Measurements from ENCODE around the gene ARHGAP35. TPM values are rescaled to one million over a fixed set of nuclear protein-coding genes. Genes with fewer than 3 reads are reported as not detected.
"Not testable (repeated sequence)": the region's sequence is repeated elsewhere in the genome, so short reads cannot be mapped to it uniquely, and the experiment has no call there.

The ARHGAP35 gene
- total RNA-seq: 67.0 TPM

DNA sequence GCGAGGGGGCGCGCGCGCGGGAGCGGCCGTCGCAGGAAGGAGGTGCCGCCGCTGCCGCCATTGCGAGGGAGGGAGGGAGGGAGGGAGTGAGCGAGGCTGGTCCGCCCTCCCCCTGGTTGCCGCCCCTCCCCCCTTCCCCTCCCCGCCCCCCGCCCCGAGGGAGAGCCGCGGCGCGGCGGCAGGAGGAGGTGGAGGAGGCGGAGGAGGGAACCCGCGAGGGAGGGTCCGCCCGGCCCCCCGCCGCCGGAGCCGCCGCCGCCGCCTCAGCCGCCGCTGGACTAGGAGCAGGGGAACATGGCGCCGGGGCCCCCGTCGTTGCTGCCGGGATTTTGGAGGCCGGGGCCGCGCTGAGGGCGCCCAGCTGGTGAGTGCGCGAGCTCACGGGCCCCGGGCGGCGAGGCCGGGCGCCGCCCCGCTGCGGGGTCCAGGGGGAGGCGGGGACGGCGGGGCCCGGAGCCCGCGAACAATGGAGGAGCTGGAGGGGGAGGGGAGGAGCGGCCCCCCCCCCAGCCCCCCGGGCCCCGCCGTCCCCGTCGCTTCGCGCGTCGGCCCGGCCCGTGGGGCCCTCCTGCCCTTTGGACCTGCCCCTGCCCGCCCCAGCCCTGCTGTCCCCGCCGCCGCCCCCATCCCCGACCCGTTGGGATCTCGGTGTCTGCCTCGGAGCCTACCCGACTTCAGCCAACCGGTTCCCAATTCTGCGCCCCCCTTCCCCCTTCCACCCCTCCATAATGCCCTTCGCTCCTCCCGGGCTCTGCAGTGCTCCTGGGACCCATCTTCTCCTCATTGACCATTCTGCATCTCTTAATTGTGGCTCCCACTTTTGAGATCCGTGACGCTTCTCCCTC is at the start of gene ARHGAP35:
Gene ARHGAP35, plus strand, starts transcription at position 152 of the 845 bp plus-strand sequence. CDS start 57,679 bp downstream, outside the sequence.
- ATAC-seq (no peak), DNase-seq (ENCODE audit: low spot score) (peak; percentile 80)
- intact Hi-C loops (cut with DNase I): loop anchor here (5.0 kb wide), 1 partner anchor 131 kb away; no protein-coding TSS in a partner anchor

DNA sequence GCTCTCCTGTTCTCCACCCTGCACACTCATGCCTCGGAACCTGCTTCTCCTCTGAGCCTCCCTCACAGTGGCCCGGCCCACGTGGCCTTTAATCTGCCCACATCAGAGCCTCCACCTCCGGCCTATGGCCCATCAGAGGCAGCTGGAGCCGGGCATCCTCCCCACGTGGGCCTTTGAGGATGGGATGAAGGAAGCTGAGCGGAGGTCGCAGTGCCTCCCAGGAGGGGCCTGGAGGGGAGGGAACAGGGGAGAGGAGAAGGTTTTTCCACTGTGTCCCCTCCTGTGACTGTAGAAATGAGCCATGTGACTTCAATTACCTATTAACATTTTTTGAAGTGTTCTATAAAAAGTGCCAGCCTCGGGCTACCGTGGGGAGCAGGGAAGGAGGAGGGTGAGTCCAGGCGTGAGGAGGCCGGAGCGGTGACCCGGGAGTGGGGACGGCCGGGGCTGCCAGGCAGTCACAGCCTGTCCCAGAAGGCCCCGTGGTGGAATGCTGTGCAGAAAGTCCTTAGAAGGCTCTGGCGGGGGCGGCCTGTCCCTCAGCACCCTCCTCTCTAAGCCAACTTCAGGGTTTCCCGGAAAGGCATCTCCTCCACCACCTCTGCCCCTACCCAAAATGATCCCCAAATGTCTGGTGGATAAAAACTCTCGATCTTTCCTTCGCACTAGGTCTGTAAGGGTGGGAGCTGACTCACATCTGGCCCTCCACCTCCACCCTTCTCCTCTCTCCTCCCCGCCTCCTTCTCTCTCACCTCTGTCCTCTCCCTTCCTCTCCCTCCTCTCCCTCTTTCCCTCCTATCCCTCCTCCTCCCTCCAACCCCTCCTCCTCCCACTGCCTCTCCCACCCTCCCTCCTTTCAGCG is 47.6 kb upstream of the ARHGAP35 start:
- peak; percentile 59 for DNase-seq (ENCODE audit: low spot score)
- intact Hi-C loops (cut with DNase I): no loop called here

DNA sequence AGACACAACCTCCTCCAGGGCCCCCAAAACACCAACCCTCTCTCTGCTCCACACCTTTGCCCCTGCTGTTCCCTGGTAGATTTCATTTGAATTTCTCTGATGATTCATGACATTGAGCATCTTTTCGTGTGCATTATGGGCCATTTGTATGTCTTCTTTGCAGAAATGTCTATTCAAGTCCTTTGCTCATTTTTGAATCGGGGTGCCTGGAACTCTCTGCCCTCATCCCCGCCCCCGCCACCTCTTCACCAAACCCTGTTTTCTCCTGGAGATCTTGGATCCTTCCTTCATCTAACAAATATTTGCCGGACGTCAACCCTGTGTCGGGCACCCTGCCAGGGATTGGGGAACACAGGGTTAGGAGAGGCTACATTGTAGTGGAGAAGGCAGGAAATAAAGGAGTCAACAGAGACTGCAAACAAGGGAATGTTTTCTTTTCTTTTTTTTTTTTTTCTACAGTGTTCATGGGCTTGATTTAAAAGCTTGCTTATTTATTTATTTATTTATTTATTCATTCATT is 46.9 kb upstream of the ARHGAP35 start:
- ATAC-seq: peak; percentile 95
- DNase-seq (ENCODE audit: low spot score): peak; percentile 90
- intact Hi-C loops (cut with DNase I): no loop called here

More for the DNA sequence above, 47.6 kb upstream of the ARHGAP35 start:
- peak; percentile 76 for ATAC-seq

DNA sequence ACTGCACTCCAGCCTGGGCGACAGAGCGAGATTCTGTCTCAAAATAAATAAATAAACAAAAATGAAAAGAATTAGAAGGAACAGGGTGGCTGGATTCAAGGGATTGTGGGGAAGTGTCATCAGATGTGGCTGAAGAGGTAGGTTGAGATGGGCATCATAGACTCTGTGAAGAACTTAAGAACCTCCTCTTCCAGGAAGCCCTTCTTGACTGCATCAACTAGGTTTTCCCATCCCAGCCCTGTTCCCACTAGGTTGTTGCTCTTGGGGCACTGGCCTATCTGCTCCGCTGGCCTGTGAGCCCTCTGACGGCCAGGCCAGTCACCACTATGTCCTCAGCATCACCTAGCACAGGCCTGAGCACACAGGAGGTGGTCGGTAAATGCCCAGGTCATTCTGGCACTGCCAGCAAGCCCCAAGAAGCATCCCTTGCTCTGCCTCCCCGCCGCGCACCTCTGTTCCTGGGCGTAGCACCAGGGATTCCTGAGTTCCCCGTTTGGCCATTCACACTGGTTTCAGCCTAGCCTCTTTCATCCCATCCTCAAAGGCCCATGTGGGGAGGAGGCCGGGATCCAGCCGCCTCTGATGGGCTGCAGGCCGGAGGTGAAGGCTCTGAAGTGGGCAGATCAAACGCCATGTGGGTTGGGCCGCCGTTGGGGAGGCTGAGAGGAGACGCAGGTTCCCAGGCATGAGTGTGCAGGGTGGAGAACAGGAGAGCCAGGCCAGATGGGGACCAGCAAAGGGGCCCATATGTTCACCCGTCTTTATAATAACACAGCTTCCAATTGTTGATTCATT is 44.8 kb upstream of the ARHGAP35 start:
- ATAC-seq (no peak), DNase-seq (ENCODE audit: low spot score) (no peak)
- intact Hi-C loops (cut with DNase I): no loop called here

DNA sequence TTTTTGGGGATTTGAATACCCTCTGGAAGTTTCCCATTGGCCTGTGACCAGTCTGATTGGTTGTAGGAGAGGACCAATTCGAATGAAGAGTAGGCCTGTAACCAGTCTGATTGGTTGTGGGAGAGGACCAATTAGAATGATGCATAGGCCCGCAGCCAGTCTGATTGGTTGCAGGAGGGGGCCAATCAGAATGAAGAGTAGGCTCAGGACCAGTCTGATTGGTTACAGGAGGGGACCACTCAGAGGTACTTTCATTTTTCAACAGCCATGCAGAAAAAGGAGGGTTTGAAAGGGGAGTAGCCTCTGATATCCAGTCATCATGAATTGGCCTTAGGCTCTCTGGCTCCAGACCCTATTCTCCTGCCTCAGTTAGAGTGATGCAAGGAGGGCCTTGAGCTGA is 42.0 kb upstream of the ARHGAP35 start:
- ATAC-seq (no peak), DNase-seq (ENCODE audit: low spot score) (no peak)
- intact Hi-C loops (cut with DNase I): no loop called here

DNA sequence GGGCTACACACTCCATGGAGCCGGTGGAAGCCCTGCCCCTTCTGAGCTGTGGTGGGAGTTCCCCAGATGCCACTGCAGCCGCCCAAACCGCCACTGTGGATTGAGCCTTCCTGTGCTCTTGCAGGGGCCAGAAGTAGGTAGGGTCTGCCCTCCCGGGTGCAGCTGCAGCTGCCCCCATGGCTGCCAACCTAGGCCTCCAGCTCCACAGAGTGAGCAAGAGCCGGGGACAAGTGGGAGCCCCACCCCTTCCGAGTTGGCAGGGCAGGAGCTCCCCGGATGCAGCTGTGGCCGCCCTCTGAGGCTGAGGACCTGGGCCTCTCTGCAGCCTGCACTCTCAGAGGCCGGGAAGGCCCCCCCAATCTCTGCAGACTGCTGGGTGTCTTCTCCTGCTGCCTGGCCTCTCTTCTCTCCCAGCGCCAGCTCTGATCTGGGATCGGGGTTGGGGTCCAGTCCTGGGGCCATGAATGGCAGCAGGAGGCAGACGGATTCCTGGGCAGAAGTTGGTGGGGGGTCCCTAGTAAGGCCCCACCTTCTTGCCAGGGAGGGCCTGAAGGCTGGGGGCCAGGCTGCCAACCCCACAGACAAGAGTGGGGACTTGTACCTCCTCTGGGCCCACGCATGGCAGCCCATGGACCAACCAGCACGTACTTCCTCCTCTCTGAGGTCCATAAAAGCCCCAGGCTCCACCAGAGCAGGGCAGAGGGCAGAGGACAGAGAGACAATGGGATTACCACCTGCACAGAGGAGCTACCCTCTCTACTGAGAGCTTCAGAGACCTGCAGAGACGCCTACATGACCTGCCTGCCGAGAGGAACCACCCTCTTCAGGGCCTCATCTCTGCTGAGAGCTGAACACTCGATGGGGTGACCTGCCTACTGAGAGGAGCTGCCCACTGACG is 39.0 kb upstream of the ARHGAP35 start:
- peak; percentile 41 for ATAC-seq

DNA sequence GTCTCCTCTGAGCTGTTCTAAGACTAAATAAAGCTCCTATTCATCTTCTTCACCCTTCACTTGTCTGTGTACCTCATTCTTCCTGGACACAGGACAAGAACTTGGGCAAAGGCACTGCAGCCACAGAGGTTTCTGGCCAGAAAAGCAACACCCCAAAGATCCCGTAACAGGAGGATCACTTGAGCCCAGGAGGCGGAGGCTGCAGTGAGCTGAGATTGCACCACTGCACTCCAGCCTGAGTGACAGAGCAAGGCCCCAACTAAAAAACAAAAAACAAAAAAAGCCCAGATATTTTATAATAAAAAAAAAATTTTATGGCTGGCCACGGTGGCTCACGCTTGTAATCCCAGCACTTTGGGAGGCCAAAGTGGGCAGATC is 38.4 kb upstream of the ARHGAP35 start:
- DNase-seq (ENCODE audit: low spot score); ATAC-seq; intact Hi-C loops (cut with DNase I): not testable (repeated sequence)

More for the DNA sequence above, 39.0 kb upstream of the ARHGAP35 start:
- intact Hi-C loops (cut with DNase I): no loop called here
- DNase-seq (ENCODE audit: low spot score): no peak

DNA sequence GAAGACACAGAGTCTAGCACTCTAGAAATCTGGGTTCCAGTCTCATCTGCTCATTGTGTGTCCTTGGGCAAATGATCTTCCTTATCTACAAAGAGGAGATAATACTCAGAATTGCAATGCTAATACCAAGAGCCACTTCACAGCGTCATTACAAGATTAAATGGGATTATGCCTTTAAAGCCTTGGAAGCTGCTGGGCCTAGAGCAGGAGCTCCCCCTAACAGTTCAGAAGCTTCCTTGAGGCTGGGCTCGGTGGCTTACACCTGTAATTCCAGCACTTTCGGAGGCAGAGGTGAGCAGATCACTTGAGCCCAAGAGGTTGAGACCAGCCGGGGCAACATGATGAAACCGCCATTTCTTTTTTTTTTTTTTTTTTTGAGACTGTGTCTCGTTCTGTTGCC is 37.7 kb upstream of the ARHGAP35 start:
- DNase-seq (ENCODE audit: low spot score) (no peak), ATAC-seq (no peak)
- intact Hi-C loops (cut with DNase I): no loop called here

DNA sequence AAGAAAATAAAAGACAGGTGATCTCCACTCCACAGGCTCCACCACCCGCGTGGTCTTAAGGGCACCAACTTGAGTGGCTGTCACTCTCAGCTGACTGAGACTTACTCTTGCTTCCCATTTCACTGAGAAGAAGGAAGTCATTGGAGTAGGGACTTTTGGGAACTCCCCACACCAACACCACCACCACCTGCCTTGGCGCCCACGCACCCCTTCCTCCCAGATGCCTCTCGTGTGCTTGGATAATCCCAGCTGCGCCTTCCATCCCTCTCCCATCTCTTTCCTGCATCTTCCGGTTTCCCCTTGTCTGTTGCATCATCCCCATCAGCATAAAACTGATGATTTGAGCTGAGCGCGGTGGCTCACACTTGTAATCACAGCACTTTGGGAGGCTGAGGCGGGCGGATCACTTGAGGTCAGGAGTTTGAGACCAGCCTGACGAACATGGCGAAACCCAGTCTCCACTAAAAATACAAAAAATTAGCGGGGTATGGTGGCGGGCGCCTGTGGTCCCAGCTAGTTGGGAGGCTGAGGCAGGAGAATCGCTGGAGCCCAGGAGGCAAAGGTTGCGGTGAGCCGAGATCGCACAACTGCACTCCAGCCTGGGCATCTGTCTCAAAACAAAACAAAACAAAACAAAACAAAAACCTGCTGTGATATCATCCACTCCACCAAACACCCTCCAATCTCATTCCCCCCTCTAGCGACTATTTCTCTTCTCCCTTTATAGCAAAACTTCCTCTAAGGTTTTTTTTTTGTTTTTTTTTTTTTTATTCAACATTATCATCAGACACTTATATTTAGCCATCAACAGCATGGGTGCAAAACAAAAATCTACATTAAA is 35.7 kb upstream of the ARHGAP35 start:
- intact Hi-C loops (cut with DNase I): no loop called here
- DNase-seq (ENCODE audit: low spot score) (no peak), ATAC-seq (peak; percentile 54)

DNA sequence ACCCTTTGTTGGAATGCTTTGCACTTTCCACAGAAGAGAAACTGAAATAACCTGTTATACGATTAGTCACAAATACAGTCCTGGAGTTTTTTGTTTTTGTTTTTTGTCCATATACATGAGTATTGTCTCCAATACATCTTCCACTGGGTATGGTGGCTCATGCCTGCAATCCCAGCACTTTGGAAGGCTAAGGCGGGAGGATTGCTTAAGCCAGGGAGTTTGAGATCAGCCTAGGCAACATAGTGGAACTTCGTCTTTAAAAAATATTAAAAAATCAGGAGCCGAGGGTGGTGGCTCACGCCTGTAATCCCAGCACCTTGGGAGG is 35.1 kb upstream of the ARHGAP35 start:
- ATAC-seq (no peak), DNase-seq (ENCODE audit: low spot score) (no peak)
- intact Hi-C loops (cut with DNase I): no loop called here

DNA sequence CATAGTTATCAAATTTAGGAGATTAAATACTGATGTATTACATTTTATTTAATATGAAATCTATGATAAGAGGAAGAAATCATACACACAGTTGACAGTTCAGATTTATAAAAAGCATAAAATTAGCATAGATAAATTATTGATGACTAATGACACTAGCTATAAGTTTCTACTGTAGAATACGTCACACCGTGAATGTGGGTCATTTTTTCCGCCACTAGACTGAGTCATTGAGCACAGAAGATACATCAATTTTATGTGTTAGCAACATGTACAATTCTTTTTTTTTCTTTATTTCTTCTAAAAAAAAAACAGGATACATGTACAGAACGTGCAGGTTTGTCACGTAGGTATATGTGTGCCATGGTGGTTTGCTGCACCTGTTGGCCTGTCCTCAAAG is 32.3 kb upstream of the ARHGAP35 start:
- ATAC-seq (no peak), DNase-seq (ENCODE audit: low spot score) (no peak)
- intact Hi-C loops (cut with DNase I): no loop called here

DNA sequence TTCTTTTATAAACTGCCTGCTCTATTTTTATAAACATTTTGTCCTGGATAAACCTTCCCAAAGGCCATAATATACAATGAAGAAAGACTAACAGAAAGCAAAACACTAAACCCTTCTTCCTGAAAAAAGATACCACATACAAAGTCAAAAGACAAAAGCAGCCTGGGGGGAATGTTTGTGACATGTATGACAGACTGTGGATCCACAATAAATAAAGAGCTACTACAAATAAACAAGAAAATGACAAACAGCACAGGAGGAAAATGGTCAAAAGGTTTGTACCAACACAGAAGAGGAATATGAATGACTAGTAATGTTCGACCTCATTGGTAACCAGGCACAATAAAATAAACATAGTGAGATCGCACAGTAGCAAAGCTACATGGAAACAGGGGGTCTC is 29.9 kb upstream of the ARHGAP35 start:
- intact Hi-C loops (cut with DNase I): no loop called here
- no peak for ATAC-seq
- DNase-seq (ENCODE audit: low spot score): no peak

DNA sequence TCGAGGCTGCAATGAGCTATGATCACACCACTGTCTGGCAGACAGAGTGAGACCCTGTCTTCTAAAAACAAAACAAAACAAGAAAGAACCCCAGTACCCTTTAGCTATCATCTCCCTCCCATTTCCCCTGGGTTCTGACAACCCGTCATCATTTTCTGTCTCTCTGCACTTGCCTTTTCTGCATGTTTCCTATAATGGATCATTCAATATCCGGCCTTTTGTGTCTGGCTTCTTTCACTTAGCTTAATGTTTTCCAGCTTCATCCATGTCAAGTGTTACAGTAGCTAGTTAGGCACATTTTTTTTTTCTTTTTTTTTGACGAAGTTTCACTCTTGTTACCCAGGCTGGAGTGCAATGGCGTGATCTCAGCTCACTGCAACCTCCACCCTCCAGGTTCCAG is 26.7 kb upstream of the ARHGAP35 start:
- intact Hi-C loops (cut with DNase I): no loop called here
- DNase-seq (ENCODE audit: low spot score): no peak
- ATAC-seq: no peak

DNA sequence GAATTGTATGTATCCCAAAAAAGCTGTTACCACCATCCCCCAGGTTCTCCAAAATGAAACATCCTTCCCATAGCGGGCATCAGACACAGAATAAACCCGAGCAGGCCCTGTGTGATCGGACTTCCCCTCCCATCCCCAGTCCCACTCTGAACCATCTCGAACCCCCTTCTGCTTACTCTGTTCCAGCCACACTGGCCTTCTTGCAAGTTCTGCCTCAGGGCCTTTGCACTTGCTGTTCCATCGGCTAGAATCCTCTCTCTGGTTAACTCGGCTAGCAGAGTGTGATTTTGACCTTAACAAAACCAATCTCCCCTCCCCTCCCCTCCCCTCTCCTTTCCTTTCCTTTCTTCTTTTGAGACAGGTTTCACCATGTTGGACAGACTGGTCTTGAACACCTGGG is 25.8 kb upstream of the ARHGAP35 start:
- intact Hi-C loops (cut with DNase I): no loop called here
- no peak for DNase-seq (ENCODE audit: low spot score)
- no peak for ATAC-seq

DNA sequence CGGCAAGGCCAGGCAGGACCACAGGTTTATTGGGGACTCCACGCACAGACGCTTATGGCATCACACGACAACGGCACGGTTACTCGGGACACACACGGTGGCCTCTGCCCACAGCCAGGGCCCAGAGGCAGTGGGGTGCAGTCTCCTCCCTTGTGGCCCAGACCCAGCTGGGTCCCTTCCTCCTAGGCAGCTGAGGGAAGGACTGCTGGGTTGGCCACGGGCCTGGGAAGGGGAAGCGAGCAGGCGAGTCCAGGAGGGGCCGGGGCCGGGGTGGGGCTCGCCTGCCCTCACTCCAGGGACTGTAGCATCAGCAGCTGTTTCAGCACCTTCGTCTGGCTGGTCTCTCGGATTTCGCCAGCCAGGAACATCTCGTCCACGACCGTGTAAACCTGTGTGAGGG is 22.6 kb upstream of the ARHGAP35 start:
- ATAC-seq: no peak
- DNase-seq (ENCODE audit: low spot score): no peak
- intact Hi-C loops (cut with DNase I): no loop called here

DNA sequence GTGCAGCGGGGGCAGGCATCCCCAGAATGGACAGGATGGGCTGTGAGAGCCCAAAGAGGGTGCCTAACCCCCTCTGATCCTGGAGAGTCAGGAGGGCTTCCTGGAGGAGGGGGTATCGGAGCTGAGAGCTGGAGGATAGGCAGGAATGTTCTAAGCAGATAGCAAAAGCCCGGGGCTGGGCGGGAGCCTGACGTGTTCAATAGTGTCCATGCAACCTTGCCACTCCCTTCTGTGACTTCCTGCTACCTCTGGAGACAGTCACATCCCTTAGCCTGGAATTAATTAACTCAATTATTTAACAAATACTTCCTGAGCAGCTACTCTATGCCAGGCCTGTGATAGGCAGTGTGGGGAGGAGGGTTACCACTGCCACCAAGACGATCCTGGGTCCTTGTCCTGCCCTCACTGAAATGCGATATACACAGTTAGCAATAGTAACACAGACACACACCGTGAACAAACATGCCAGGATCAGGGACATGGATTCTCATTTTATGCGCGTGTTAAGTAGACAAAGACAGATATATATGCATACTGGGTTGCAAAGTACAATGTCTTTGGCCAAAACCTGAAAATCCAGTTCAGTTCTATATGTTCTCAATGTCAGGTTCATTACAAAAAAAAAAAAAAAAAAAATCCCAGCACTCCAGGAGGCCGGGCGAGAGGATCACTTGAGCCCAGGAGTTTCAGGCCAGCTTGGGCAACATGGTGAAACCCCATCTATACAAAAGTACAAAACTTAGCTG is 20.9 kb upstream of the ARHGAP35 start:
- ATAC-seq (peak; percentile 6), DNase-seq (ENCODE audit: low spot score) (no peak)
- intact Hi-C loops (cut with DNase I): loop anchor here (2.0 kb wide), 1 partner anchor 83 kb away; no protein-coding TSS in a partner anchor
